Testis (tissue), 2 donors: ENCODE data around the gene RYR1.

Experiments used
- CTCF ChIP-seq, 3 experiments: fragments of 450-650 bp in 2 of 3; fragments of 200-600 bp in 1 of 3; sonication (generic) in 1 of 3; IDR thresholded peaks; one replicate each; pipeline ENCODE4 v1.5.1; 2016 to 2019; ENCODE audit warnings: antibody characterized with exemption in 3 of 3, mild to moderate bottlenecking in 2 of 3, moderate library complexity in 1 of 3
- POLR2A ChIP-seq: fragments of 450-650 bp; IDR thresholded peaks from one replicate; pipeline ENCODE4 v1.6.1; 2017; ENCODE audit warnings: antibody characterized with exemption, mild to moderate bottlenecking, moderate library complexity

DNA sequence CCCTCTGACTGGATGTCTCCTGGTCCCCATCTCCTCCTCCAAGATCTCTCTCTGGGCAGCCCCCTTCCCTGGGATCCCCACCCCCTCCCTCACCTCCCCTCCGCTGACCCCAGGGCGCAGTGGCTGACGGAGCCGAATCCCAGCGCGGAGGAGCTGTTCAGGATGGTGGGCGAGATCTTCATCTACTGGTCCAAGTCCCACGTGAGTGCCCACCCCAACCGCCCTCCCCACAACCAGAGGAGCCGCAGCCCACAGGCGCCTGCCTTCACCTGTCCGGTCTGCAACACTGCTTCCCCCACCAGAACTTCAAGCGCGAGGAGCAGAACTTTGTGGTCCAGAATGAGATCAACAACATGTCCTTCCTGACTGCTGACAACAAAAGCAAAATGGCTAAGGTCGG lies 89.4 kb downstream of the RYR1 start:
- TF ChIP-seq CTCF (IDR thresholded peaks at IDR 0.05) = no peak
- no peak for TF ChIP-seq POLR2A
